IMR-90 (cell line): ENCODE results near the gene NEGR1. TPM values are rescaled to one million over a fixed set of nuclear protein-coding genes. Genes with fewer than 3 reads are reported as not detected.

ENCODE experiments used
- ATAC-seq: fragments of 200-7000 bp; cut with Tn5 transposase; 2 replicates; pipeline ENCODE4 v1.9.1; 2020; ENCODE audit warnings: low read depth, mild to moderate bottlenecking, moderate library complexity
- BruUV-seq: library from RNA; stranded (reverse); fragments of 400-500 nt; replicated peaks from 2 replicates; lab custom pipeline; 2021; lab: Mats Ljungman, UMichigan
- CTCF ChIA-PET: fragments of 300-600 bp; formaldehyde crosslinking; extraction: SDS; loops from one replicate; lab custom pipeline; 2021; ENCODE audit warnings: antibody characterized with exemption; lab: Yijun Ruan, JAX
- POLR2A ChIA-PET: fragments of 300-600 bp; sonication (Branson Sonifier 250); formaldehyde crosslinking; loops from one replicate; lab custom pipeline; 2022; ENCODE audit warnings: antibody characterized with exemption; ENCODE audit not compliant: unreplicated experiment; lab: Charles Lee
- DNase-seq: peaks from one replicate; pipeline ENCODE4 v3.0.0; 2013
- H2AFZ ChIP-seq: replicated peaks from 2 replicates; pipeline ENCODE3; 2013; ENCODE audit warnings: low read length, mild to moderate bottlenecking; ENCODE audit not compliant: poor library complexity
- H2AK5ac ChIP-seq: 2 replicates; pipeline ENCODE4 v1.6.1; 2013; ENCODE audit warnings: low read depth, low read length, inconsistent platforms
- H2AK9ac ChIP-seq: replicated peaks from 2 replicates; pipeline ENCODE3; 2013; ENCODE audit warnings: mild to moderate bottlenecking, low read depth, low read length, moderate library complexity; ENCODE audit not compliant: poor library complexity
- H2BK120ac ChIP-seq: 2 replicates; pipeline ENCODE4 v1.6.1; 2013; ENCODE audit warnings: low read depth, low read length, inconsistent platforms
- H2BK15ac ChIP-seq: 3 replicates; pipeline ENCODE4 v1.6.1; 2013; ENCODE audit warnings: low read depth, low read length, inconsistent platforms
- H2BK20ac ChIP-seq: 2 replicates; pipeline ENCODE4 v1.6.1; 2013; ENCODE audit warnings: low read depth, mild to moderate bottlenecking, inconsistent platforms, low read length, moderate library complexity
- H2BK5ac ChIP-seq: 2 replicates; pipeline ENCODE4 v1.6.1; 2013; ENCODE audit warnings: mild to moderate bottlenecking, low read depth, low read length, inconsistent platforms; ENCODE audit not compliant: poor library complexity, severe bottlenecking
- H3K14ac ChIP-seq: replicated peaks from 2 replicates; pipeline ENCODE4 v1.6.1; 2013; ENCODE audit warnings: low read depth, low read length, inconsistent platforms
- H3K18ac ChIP-seq: 2 replicates; pipeline ENCODE4 v1.6.1; 2013; ENCODE audit warnings: low read depth, low read length, control low read depth
- H3K23ac ChIP-seq: 2 replicates; pipeline ENCODE4 v1.6.1; 2013; ENCODE audit warnings: low read depth, low read length, inconsistent platforms
- H3K27ac ChIP-seq: 2 replicates; pipeline ENCODE4 v1.5.1; 2013; ENCODE audit warnings: mild to moderate bottlenecking, control low read depth, low read length; ENCODE audit not compliant: insufficient read depth
- H3K27me3 ChIP-seq: 2 replicates; pipeline ENCODE4 v1.6.1; 2013; ENCODE audit warnings: low read length; ENCODE audit not compliant: control insufficient read depth, insufficient read depth
- H3K36me3 ChIP-seq: 2 replicates; pipeline ENCODE4 v1.6.1; 2013; ENCODE audit warnings: low read length, mixed read lengths; ENCODE audit not compliant: control insufficient read depth, insufficient read depth
- H3K4ac ChIP-seq: 2 replicates; pipeline ENCODE4 v1.6.1; 2013; ENCODE audit warnings: low read depth, low read length, inconsistent platforms
- H3K4me1 ChIP-seq: 2 replicates; pipeline ENCODE4 v1.6.1; 2013; ENCODE audit warnings: low read length, mixed read lengths; ENCODE audit not compliant: control insufficient read depth, insufficient read depth
- H3K4me2 ChIP-seq: 2 replicates; pipeline ENCODE4 v1.6.1; 2013; ENCODE audit warnings: low read depth, mild to moderate bottlenecking, control low read depth, low read length, moderate library complexity
- H3K4me3 ChIP-seq: 2 replicates; pipeline ENCODE4 v1.5.1; 2013; ENCODE audit warnings: low read depth, mild to moderate bottlenecking, control low read depth, low read length, moderate library complexity; ENCODE audit not compliant: insufficient read depth
- H3K56ac ChIP-seq: 2 replicates; pipeline ENCODE4 v1.6.1; 2013; ENCODE audit warnings: low read length, inconsistent platforms; ENCODE audit not compliant: insufficient read depth; ENCODE audit errors: extremely low read depth
- H3K79me1 ChIP-seq, 2 experiments: 2 replicates each; pipeline ENCODE4 v1.6.1; 2013; ENCODE audit warnings: low read length in 2 of 2, inconsistent platforms in 1 of 2, low read depth in 1 of 2
- H3K9ac ChIP-seq: 2 replicates; pipeline ENCODE4 v1.6.1; 2013; ENCODE audit warnings: low read depth, low read length, control low read depth
- H3K9me1 ChIP-seq: 2 replicates; pipeline ENCODE4 v1.6.1; 2013; ENCODE audit warnings: low read length, inconsistent platforms; ENCODE audit not compliant: insufficient read depth
- H3K9me3 ChIP-seq: 2 replicates; pipeline ENCODE4 v1.6.1; 2013; ENCODE audit warnings: low read length; ENCODE audit not compliant: control insufficient read depth, insufficient read depth
- H4K20me1 ChIP-seq: 2 replicates; pipeline ENCODE4 v1.6.1; 2013; ENCODE audit warnings: low read length, inconsistent platforms; ENCODE audit not compliant: insufficient read depth
- H4K5ac ChIP-seq: 2 replicates; pipeline ENCODE4 v1.6.1; 2013; ENCODE audit warnings: mild to moderate bottlenecking, low read depth, low read length, control low read depth
- H4K8ac ChIP-seq, 2 experiments: 2 replicates each; pipeline ENCODE4 v1.6.1; 2013; ENCODE audit warnings: low read depth in 2 of 2, low read length in 2 of 2, control low read depth in 1 of 2, inconsistent platforms in 1 of 2
- H4K91ac ChIP-seq: 2 replicates; pipeline ENCODE4 v1.6.1; 2013; ENCODE audit warnings: low read depth, low read length, inconsistent platforms; ENCODE audit not compliant: insufficient read depth
- BHLHE40 ChIP-seq: fragments of 150-350 bp; IDR thresholded peaks from 2 replicates; pipeline ENCODE4 v1.6.1; 2016; ENCODE audit warnings: mild to moderate bottlenecking, low read depth, low read length
- CEBPB ChIP-seq: IDR thresholded peaks from 2 replicates; pipeline ENCODE4 v1.6.1; 2012; ENCODE audit warnings: low read depth, low read length, improper control_type of control experiment
- CHD1 ChIP-seq: IDR thresholded peaks from 2 replicates; pipeline ENCODE4 v1.6.1; 2012; ENCODE audit warnings: low read depth, low read length, improper control_type of control experiment
- CTCF ChIP-seq: conservative IDR thresholded peaks from 2 replicates; pipeline ENCODE4 v1.5.1; 2012; ENCODE audit warnings: mild to moderate bottlenecking, low read depth, low read length, improper control_type of control experiment
- ELK1 ChIP-seq: fragments of 150-350 bp; IDR thresholded peaks from 2 replicates; pipeline ENCODE4 v1.6.1; 2016; ENCODE audit warnings: low read depth, mild to moderate bottlenecking, low read length, moderate library complexity, borderline replicate concordance
- FOS ChIP-seq: fragments of 150-350 bp; IDR thresholded peaks from 2 replicates; pipeline ENCODE4 v1.6.1; 2016; ENCODE audit warnings: low read depth, low read length
- MAFK ChIP-seq: IDR thresholded peaks from 2 replicates; pipeline ENCODE4 v1.6.1; 2012; ENCODE audit warnings: low read depth, low read length, improper control_type of control experiment
- MAZ ChIP-seq: IDR thresholded peaks from 2 replicates; pipeline ENCODE4 v1.6.1; 2012; ENCODE audit warnings: low read depth, mild to moderate bottlenecking, low read length, improper control_type of control experiment, moderate library complexity, borderline replicate concordance
- NFE2L2 ChIP-seq: fragments of 150-350 bp; IDR thresholded peaks from 2 replicates; pipeline ENCODE4 v1.6.1; 2016; ENCODE audit warnings: low read depth, mild to moderate bottlenecking, low read length
- POLR2A ChIP-seq: IDR thresholded peaks from 2 replicates; pipeline ENCODE4 v1.6.1; 2012; ENCODE audit warnings: mild to moderate bottlenecking, low read depth, low read length
- RAD21 ChIP-seq: IDR thresholded peaks from 2 replicates; pipeline ENCODE4 v1.6.1; 2012; ENCODE audit warnings: low read length, improper control_type of control experiment
- RCOR1 ChIP-seq: IDR thresholded peaks from 2 replicates; pipeline ENCODE4 v1.6.1; 2012; ENCODE audit warnings: mild to moderate bottlenecking, low read length, improper control_type of control experiment; ENCODE audit not compliant: insufficient replicate concordance
- RFX5 ChIP-seq: IDR thresholded peaks from 2 replicates; pipeline ENCODE4 v1.8.0; 2012; ENCODE audit warnings: low read depth, mild to moderate bottlenecking, low read length, moderate library complexity
- SMC3 ChIP-seq: fragments of 150-350 bp; IDR thresholded peaks from 2 replicates; pipeline ENCODE4 v1.6.1; 2016; ENCODE audit warnings: low read depth, mild to moderate bottlenecking, antibody characterized with exemption, low read length, moderate library complexity
- USF2 ChIP-seq: fragments of 150-350 bp; IDR thresholded peaks from 2 replicates; pipeline ENCODE4 v1.6.1; 2017; ENCODE audit warnings: mild to moderate bottlenecking, antibody characterized with exemption, low read length, low read depth
- WGBS, 2 experiments: methylation state at CpG; one replicate each; pipeline versions ENCODE4 v1.1.5 to v1.1.7; 2013; ENCODE audit warnings: missing lambda C conversion rate in 2 of 2; ENCODE audit not compliant: insufficient read length in 1 of 2; ENCODE audit errors: extremely low coverage in 2 of 2; 5-methylcytosine and 5-hydroxymethylcytosine counted together
- dilution Hi-C: fragments of 300-500 bp; cut with HindIII; formaldehyde crosslinking; loops from one replicate; pipeline ENCODE4 v1.14.3; 2018; ENCODE audit warnings: low sequenced_read_pairs; ENCODE audit not compliant: unreplicated experiment
- in situ Hi-C: fragments of 300-500 bp; cut with MboI; formaldehyde crosslinking; loops from 3 replicates; pipeline ENCODE4 v1.14.3; 2019; ENCODE audit warnings: low sequenced_read_pairs, inconsistent platforms, mixed read lengths
- intact Hi-C: fragments of 100-400 bp; cut with micrococcal nuclease; formaldehyde crosslinking; loops from 2 replicates; pipeline ENCODE4 v1.10.0; 2022
- polyA plus RNA-seq, 3 experiments: library from polyadenylated mRNA; depleted of rRNA; stranded (reverse); fragments of >200 nt; gene quantifications; 2 replicates each; pipeline ENCODE4 v1.2.3, GENCODE V29; 2012; ENCODE audit warnings: low replicate concordance in 1 of 3
- total RNA-seq: library from RNA; depleted of rRNA; stranded (reverse); fragments of >200 nt; gene quantifications from 2 replicates; pipeline ENCODE4 v1.2.3, GENCODE V29; 2012

The NEGR1 gene
- total and polyA plus RNA-seq, 2 of the 4 experiments (the other 2 are of a cell fraction), result 5.1 to 9.1 TPM

DNA sequence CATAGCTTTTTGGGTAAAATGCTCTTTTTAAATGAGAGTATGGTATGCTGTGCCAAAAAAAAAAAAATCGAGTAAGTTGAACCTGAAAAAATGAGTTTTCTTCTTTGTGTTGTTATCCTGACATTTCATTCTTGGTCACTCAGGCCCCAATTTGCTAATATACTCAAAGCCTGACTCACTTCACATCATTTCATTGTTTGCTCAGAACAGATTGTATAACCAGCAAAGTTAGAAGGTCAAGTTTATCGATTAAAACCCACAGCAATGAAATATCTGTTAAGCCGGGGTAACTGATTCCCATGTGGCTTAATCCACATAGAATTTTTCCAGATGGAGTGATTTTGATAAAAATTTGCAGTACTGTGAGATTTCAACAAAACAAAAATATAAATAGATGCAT is 363.7 kb downstream of the NEGR1 start:
- dilution Hi-C loops, result no loop called here
- CTCF ChIA-PET, result no interaction called here
- in situ Hi-C loops, result no loop called here

More for the DNA sequence above, 363.7 kb downstream of the NEGR1 start:
- H3K4me1 ChIP-seq, result no peaks in the 10 kb centered on the region
- H4K91ac ChIP-seq, result no peak overlapping the region
- BruUV-seq, result no TSS peak
- H3K4ac ChIP-seq, result no peak overlapping the region
- H3K56ac ChIP-seq, result no peak overlapping the region
- H3K36me3 ChIP-seq, result no peaks in the 10 kb centered on the region
- H2BK15ac ChIP-seq, result no peak overlapping the region
- H3K23ac ChIP-seq, result no peak overlapping the region
- no peak overlapping the region for H3K9ac ChIP-seq
- intact Hi-C loops, result no loop called here
- H4K5ac ChIP-seq, result no peak overlapping the region
- no peak overlapping the region for H2BK20ac ChIP-seq
- no peaks in the 10 kb centered on the region for H3K27me3 ChIP-seq
- H3K9me1 ChIP-seq, result no peaks in the 10 kb centered on the region
- no peak overlapping the region for H2BK120ac ChIP-seq
- no peak overlapping the region for H2BK5ac ChIP-seq
- H2AFZ ChIP-seq, result no peak overlapping the region
- H3K18ac ChIP-seq, result no peak overlapping the region
- no peak overlapping the region for H3K4me3 ChIP-seq
- H4K8ac ChIP-seq, result no peak overlapping the region
- TF ChIP-seq POLR2A (no peak), RCOR1 (no peak), BHLHE40 (no peak), SMC3 (no peak), ELK1 (no peak), MAFK (no peak), FOS (no peak), RFX5 (no peak), MAZ (no peak), RAD21 (no peak), CEBPB (no peak), USF2 (no peak), CHD1 (no peak), NFE2L2 (no peak), CTCF (no peak)
- H3K27ac ChIP-seq, result no peak overlapping the region
- no peak for ATAC-seq
- H3K79me1 ChIP-seq, result no peaks in the 10 kb centered on the region
- no peak overlapping the region for H3K4me2 ChIP-seq
- POLR2A ChIA-PET, result no interaction called here
- no peaks in the 10 kb centered on the region for H3K9me3 ChIP-seq
- WGBS, 2 experiments, result no CpG with 5 or more reads among the region's 3 CpGs
- H4K20me1 ChIP-seq, result no peaks in the 10 kb centered on the region
- H3K14ac ChIP-seq, result no peak overlapping the region
- no peak overlapping the region for H2AK5ac ChIP-seq
- DNase-seq, result peak; percentile 3
- no peak overlapping the region for H2AK9ac ChIP-seq
